Testis (tissue), 2 donors: ENCODE data around the gene OSBPL5.

Source experiments
- CTCF ChIP-seq, 3 experiments: fragments of 450-650 bp in 2 of 3; fragments of 200-600 bp in 1 of 3; sonication (generic) in 1 of 3; IDR thresholded peaks; one replicate each; pipeline ENCODE4 v1.5.1; 2016 to 2019; ENCODE audit warnings: antibody characterized with exemption in 3 of 3, mild to moderate bottlenecking in 2 of 3, moderate library complexity in 1 of 3
- POLR2A ChIP-seq: fragments of 450-650 bp; IDR thresholded peaks from one replicate; pipeline ENCODE4 v1.6.1; 2017; ENCODE audit warnings: antibody characterized with exemption, mild to moderate bottlenecking, moderate library complexity

- TF ChIP-seq CTCF (IDR thresholded peaks at IDR 0.05) (no peak), POLR2A (no peak)
Measured at GRCh38 chr11:3152471-3153110, 12.5 kb downstream of the OSBPL5 start.
